Measurements from ENCODE around the gene RFT1.

The RFT1 gene

DNA sequence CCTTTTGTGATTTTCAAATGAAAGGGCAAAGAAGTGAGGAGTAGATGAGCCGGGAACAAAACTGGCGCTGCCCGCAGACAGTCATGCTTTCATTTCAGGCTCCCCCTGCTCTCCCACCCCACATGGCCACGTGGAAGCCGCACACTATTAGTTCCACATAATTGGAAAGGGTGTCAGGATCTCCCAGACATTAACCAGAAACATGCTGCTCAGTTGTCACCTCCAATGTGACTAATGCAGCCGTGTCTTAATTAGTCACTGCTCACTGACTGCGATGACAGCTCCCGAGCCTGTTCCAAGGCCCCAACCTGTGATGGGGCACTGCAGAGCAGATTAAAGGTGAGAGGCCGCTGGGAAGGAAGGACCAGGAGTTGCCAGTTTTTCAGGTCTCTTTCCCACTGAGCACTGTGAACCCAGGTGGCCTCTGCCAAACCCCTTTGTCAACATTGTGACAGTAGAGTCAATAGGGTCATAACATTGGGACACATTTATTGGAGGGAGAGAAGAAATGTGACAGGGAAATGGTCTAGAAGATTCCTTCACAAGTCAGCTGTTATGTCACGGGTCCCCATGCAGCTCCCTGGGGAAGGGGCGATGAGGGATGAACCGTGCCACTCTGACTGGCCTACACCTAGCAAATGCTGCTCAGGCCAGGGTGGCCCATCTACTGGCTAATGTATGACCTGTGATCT lies 45.8 kb downstream of the RFT1 start:
- DNase-seq, result no peak

DNA sequence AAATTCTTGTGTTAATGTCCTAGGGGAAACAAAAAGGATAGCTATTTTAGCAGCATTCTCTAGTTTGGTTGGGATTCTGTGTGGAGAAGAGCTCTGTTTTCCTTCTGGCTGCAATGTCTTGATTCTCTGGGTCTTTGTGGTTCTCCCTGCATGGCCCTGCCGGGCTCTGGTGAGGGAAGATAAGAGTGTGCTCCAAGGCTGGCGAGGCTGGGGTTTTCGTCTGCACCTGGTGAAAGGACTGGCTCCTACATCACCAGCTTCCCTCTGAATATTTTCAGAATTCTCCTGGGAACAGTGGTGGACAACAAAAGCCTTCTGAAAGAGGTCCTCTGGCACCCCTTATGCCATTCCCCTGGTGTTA lies 46.3 kb downstream of the RFT1 start:
- no peak for DNase-seq

DNA sequence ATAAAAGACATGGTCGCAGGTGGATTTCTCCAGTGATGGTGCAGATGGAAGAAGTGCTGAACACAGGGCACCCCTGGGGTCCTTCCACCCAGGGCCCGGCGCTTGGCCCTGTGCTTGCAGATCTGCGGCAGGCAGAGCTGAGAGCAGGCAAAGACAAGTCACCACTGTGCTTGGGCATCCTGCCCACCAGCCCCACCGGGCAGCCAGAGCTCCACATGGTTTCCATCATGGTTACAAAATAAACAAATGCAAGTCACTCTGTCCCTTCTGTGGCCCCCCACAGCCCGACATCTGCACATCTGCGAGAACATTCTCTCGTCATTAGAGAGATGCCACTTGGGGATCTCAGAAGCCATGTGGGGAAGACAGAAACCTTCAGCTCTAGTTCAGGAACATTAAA lies 46.7 kb downstream of the RFT1 start:
- no peak for DNase-seq

DNA sequence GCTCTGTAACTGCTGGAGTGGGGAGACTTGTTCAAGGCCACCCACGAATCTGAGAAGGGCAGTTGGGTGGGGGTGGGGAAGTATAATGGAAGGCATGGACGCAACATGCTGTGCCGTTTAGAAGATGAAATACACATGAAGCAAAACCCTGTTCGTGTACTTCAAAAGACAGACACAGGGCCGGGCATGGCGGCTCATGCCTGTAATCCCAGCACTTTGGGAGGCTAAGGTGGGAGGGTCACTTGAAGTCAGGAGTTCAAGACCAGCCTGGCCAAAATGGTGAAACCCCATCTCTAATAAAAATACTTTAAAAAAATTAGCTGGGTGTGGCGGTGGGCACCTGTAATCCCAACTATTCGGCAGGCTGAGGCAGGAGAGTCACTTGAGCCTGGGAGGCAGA lies 47.5 kb downstream of the RFT1 start:
- DNase-seq, result no peak

DNA sequence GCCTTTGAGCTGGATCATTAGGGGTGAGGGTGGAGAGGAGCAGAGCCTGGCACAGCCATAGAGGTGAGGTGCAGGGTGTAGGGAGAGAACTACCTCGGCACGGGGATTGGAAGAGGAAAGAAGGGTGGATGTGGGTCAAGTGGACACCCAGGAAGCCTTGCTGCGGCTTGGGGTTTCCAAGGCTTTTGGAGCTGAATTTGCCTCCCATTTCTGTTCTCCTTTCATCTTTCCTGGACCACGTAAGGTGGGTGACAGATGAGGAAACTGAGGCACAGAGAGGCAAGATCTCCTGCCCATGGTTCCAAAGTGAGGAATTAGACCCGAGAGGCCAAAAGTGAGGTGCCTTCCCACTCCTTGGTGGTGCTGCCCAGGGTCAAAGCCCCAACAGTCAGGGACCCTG lies 48.9 kb downstream of the RFT1 start:
- no peak for DNase-seq

DNA sequence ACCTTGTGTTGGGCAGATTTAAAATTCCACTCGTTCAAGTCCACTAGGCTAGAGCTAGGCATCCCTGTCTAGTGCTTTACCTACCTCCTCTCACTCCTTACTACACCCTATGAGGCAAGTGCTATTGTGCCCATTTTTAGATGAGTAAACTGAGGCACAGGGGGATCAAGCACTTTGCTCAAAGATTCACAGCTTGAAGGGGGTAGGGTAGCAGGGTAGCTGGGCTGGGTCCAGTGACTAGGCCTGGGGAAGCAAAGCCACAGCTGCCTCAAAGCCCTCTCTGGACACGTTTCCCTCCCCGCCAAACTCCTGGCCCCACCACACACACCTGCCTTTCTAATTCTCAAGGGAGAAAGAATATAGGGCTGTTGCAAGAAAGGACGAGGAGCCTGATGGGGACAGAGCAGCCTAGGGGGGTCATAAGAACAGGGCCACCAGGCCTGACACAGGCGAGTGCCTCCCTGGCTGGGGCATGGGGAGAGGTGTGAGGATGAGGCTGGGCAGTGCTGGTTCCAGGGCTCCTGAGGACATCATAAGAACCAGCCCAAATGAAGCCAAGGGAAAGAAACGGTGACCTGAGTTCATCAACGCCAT lies 49.5 kb downstream of the RFT1 start:
- no peak for DNase-seq

DNA sequence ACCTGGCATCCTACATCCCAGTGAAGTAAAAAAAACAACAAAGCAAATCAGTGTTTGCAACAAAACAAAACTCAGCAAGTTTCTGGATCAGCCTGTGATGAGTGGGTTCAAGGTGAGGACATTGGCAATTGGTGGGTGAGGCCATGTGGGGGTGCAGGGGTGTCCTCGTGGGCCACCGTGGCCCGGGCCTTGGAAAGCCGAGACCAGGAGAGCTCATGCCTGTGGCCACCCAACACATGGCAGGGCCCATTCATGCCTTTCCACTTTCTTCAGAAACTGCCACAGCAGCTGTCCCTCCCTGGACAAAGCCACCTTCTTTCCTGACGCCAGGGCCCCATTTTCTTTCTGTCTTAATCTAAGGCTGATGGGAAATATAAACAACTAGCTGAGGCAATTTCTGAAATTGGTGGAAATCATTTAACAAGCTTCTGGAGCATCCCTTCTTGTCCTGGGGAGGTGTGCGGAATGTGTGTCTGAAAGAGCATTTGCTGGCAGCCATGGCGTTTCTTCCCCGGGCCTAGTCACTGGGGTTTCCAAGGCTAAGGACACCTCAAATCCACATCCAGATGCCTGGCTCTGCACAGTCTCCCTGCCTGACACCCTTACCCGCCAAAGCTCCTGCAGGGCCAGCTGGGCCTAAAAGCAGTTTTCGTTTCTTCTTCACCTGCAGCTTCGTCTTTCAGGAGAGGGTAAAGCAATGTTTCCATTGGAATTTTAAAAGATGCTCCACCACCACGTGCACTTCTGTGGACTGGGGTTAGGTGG lies 50.3 kb downstream of the RFT1 start:
- no peak for DNase-seq

DNA sequence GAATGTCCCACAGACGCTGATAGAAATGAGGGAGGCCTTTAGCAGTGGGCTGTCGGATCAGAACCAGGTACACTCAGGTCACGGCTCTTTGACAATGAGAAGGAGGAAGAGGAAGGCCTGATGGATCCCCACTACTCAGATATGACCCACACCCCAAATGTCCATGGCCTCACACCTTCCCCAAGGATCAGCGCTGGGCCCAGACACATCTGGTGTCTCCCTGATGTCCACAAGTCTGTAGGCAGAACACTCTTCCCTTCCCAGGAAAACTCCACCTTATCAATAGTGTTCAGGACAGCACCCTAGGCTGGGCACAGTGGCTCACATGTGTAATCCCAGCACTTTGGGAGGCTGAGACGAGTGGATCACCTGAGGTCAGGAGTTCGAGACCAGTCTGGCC lies 51.1 kb downstream of the RFT1 start:
- DNase-seq, result no peak

DNA sequence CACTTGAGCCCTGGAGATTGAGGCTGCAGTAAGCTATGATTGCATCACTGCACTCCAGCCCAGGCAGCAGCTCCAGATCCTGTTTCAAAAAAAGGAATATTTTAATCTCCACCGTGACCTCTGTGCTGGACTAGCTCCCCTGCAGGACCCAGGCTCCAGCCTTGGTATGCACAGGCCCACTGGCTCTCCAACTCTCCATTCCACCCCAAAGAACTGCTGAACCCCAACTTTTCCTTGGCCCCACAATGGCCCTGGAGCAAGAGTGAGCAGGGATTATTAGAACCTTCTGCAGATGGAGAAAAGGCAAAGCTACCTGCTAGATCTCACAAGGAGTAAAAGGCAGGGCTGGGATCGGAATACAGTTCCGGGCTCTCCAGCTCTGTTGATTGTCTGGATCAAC lies 51.6 kb downstream of the RFT1 start:
- DNase-seq, result no peak

DNA sequence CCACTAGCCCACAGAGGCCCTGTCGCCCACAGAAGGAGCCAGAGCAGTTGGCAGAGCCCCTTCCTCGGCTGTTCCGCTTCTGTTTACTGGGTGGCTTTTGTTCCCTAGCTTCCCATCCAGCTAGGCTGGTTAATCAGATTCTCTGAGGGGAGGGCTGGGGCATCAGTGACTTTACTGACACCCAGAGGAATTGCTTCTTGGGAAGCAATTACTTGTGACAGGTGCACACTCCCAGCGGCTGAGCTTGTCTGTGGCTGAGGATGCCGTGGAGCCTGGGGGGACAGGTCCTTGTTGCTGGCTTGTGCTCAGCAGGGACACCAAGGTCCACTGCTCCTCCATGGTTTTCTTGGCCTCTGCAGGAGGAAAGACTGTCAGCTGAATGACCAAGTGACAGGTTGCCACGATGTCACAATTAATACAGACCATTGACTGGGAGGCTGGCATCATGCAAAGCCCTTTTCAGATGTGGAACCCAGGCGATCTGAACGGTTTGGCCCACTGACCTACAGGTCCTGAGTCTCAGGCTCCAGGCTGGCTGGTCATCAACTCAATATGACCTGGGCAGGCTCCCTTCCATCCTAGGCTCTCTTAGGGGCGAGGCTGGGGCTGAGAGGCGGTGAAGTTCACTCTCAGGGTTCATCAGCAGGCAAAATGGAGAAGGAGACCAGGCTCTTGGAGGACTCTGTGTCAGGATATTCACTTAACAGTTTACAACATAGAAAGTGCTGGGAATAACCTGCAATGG lies 52.6 kb downstream of the RFT1 start:
- no peak for DNase-seq

DNA sequence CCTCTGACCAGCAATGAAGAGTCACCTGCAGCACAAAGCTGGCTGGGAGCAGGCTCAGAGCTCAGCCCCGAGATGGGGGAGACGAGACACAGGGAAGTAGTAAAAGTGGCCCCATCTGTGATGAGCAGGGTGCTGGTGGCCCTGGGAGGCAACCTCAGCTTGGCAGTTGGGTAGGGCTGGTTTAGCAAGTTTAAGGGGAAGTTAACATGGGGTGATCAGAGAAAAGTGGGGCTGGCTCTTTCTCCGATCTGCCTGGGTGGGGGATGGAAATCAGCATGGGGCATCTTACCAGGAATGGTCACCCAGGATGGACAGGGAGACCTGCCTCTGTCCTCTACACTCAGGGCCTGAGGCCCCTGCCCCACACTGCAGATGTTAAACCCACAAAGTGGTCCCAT lies 54.5 kb downstream of the RFT1 start:
- no peak for DNase-seq

DNA sequence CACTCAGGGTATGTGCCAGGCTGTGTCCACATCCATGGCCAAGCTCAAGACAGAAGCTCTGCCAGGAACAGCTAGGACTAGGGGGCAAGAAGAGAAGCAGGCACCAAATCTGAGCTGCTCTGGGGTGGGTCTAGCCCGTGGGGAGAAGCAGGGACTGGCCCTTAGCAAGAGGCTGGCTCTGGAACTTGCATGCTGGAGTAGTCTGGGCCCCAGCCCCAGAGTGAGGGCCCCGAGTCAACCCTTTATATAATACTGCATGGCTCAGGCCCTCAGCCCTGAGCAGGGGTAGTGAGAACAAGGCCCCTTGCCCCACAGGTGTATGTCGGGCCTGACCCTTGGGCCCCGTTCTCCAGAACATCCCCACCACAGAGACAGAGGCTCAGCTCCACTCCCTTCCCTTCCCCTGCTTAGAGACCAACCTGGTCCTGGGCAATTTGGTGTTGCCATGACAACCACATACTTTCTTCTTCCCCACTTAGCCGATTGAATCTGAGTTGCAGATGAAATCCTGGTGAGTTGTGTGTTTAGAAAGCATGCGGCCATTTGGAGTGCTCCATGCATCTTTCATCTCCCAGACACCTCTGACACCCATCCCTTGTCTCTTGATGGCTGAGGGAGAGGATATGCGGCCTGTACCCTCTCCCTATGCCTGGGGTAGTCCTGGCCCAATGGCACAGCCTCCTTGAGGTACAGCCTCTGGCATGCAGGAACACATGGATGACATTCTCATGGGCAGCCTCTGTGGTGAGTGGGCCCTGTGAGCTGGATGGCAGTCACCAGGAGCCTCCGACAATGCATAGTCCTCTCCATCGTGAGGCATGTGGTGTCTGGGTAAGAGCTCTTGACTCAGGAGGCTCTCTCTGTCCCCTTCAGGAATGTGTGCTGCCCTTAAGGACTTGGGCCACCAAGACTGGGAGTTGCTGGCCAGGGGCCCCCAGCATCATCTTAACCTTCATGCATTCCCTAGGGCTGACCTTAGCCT lies 55.2 kb downstream of the RFT1 start:
- DNase-seq, result no peak

DNA sequence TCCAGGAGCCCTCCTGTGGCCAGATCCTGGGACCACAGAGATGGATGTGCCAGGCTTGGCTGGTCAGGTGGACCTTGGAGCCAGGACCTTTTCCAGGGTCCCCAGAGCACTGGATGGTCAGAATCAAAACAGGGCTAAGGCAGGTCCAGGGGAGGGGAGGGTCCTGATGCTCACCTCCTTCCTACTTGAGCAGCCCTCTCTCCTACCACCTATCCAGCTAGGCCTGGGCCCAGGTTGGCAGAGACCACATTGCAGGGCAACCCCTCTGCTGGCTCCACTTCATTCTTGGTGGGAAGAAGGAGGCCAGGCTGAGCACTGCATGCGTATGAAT lies 55.9 kb downstream of the RFT1 start:
- no peak for DNase-seq

DNA sequence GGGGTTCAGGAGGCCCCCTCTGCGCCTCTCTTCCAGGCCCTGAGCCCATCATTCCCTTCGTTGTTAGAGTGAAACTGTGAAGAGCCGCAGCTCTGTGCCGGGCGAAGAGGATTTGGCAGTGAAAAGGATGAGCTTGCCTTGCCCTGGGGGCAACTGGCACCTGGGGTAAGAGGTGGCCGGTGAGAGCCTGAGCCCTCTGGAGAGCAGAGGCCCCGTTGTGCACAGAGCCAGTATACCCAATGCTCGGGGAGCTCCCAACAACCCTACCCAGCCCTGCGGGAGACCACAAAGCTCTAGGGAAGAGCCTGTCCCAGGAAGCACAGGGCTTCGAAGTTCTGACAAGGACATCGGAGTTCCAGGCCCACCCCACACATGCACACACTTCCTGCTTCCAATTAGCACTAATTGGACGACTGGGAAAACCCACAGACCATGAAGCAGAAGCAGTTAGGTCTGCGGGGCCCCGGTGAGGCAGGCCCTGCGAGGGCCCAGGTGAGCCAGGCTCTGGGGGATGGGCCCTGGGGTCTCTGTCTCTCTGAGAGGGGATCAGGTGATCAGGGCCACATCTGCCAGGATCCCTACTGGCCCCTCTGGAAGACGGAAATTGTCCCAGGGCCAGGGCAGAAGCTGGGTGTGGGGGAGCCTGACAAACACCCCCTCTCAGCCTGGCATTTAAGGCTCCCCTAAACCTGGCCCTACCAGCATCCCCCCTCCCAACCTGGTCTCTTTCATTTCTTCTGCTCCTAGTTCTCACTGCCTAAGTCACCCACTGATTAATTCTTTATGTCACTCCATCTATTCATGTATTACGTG lies 56.5 kb downstream of the RFT1 start:
- no peak for DNase-seq

DNA sequence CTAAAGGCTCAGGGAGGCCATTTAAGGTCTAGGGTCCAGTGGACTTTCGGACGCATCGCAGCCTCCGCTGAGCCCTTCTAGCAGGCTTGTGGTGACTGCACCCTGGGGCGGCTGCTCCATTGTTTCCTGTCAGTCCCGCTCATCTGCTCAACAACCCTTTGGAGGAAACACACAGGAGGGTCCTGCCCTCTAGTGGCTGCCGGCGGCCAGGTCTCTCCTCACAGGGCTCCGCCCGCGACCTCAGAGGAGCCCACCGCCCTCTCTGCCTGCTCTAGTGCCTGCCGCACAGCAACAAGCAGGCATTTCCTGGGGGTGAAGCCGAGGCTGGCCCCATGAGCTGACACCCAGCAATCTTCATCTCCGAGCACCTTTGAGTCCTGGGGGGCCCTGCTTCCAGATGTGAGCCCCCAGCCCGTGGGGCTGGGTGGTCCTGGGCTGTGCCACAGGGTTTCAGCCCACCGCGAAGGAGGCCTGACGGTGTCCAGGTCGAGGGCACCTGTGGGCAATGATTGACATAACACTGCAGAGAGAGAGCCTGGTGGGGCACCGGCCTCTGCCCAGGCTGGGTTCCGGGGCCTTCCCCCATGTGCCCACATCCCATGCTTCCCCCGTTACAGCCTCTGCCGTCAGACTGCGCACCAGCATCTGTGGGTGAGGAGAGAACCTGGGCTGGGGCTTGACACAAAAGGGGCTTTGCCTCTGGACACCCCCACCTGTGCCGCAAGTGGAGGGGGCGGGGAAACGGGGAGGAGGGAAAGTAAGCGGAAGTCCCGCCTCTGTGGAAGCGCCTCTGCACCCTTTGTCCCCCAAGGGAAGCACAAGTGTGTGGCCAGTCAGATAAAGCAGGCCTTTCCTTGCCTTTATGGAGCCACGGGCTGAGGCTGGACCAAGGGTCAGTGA lies 57.3 kb downstream of the RFT1 start:
- DNase-seq, result peak; percentile 69

DNA sequence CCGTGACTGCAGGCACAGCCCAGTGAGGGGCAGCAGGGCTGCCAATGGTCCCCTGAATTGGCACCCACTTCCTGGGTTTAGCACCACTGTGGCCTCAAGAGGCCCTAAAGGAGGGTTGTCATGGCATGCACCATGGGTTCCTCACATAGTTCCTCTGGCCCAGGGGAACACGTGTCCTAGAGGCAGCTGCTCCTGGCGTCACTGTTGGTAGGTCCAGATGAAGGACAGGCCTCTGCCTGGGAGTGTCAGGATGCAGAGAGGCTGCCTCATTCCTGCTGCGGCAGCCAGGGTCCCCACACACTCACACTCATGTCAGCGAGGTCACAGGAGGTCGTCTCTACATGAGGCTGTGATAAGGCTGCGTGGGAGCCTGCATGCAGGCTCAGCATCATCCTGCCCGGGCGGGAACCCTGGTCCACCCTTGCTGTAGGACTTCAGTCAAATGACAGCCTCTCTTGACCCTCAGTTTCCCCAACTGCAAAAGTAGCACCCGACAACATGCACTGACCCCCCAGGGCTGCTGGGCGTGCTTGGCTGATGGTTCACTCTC lies 58.3 kb downstream of the RFT1 start:
- no peak for DNase-seq

DNA sequence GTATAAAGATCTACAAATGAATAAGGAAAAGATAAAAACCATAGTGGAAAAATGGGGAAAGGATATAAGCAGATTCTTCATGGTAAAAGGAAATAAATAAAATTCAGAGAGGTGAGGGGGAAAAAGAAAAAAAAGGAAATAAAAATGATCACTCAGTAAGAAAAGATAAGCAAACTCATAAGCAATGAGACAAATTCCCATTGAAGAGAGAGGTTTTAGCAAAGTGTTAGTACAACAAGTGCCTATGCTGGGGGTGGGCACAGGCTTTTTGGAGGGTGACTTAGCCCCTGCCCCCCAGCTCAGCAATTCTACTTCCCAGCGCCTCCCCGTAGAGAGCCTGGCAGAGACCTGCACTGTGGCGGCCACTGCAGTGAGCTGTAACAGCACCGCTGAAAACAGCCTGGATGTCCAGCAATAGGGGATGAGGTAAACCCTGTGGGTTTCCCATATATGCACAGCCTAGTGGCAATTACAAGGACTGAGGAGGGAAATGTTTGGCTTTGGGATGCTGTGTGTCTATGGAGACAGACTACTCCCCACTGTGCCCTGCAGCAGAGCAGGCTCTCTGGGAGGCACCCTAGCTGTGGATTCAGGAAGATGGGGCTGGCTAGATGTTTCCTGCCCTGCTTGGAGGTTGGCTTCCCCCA lies 60.7 kb downstream of the RFT1 start:
- DNase-seq, result no peak

DNA sequence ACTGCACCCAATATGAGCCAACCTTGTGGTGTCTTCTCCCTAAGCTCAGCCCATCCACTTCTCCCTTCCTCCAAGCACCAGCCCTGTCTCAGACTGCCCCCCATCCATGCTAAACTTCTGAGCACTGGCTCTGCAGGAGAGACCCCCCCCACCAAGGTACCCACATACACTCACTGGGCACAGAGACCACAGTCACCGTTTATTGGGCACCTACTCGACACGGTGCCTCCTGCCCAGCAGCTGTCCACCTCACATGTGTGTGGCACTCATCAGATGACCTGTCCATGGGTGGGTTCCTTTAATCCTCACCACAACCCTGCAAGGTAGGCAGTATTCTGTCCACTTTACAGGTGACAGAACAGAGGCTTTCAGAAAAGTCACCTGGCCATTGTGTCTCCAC lies 62.1 kb downstream of the RFT1 start:
- DNase-seq, result no peak

DNA sequence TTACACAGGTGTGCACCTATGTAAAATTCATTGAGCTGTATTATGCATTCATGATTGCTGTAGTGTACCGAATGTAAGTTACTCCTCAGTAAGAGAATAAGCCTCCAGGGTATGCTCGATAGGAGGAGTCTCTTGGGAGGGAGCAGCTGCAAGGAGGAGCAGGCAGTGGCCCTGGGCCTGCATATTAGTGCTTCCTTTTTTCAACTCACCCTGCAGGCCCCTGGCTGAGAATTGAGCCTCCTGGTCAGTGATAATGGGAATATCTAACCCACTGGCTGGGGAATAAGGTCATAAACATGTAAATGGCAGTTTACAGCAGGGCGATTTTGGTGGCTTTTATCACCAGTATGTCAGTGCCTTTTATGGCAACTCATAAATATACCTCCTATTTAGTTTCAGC lies 62.7 kb downstream of the RFT1 start:
- DNase-seq, result no peak

All from NCI-H748 treated with DMSO at 0.1 percent for 48 hours (cell line).